ENCODE measurements around the gene PDK3.

PDK3 gene

GRCh38 chrX:24482823-24483415, 17.8 kb downstream of the PDK3 start:
- H2AFZ ChIP-seq (ENCODE audit: low read depth, low read length), result no peak overlapping the region
- no peak for ATAC-seq (ENCODE audit: insufficient read depth, low read depth)
- H4K20me1 ChIP-seq (ENCODE audit: insufficient read depth, low read length), result no peaks in the 10 kb centered on the region
- H3K36me3 ChIP-seq (ENCODE audit: insufficient read depth, low read length), result no peaks in the 10 kb centered on the region
- DNase-seq, result no peak
- H3K9ac ChIP-seq (ENCODE audit: low read depth, low read length), result no peak overlapping the region
- no peak overlapping the region for H3K27ac ChIP-seq (ENCODE audit: low read length)
- no peak overlapping the region for H3K4me3 ChIP-seq (ENCODE audit: low read depth in 1 of 2, low read length in 2 of 2)
- peaks cover 37% of the 10 kb centered on the region for H3K4me1 ChIP-seq (ENCODE audit: insufficient read depth, low read length)
- no peak overlapping the region for H3K4me2 ChIP-seq (ENCODE audit: insufficient read depth, low read length)
- TF ChIP-seq EZH2 (IDR thresholded peaks at IDR 0.05; ENCODE audit: borderline replicate concordance, low read depth, low read length, severe bottlenecking), result no peak
- TF ChIP-seq CTCF (IDR thresholded peaks at IDR 0.05; ENCODE audit: borderline replicate concordance, extremely low read depth, low read length, poor library complexity, severe bottlenecking), result no peak
- no peaks in the 10 kb centered on the region for H3K9me3 ChIP-seq (ENCODE audit: insufficient read depth, low read length, severe bottlenecking)
- H3K79me2 ChIP-seq (ENCODE audit: insufficient read depth, low read length), result peaks cover 62% of the 10 kb centered on the region
- H3K27me3 ChIP-seq (ENCODE audit: insufficient read depth, low read length, poor library complexity), result no peaks in the 10 kb centered on the region

GRCh38 chrX:24483596-24483995, 18.5 kb downstream of the PDK3 start:
- peaks cover 56% of the 10 kb centered on the region for H3K79me2 ChIP-seq (ENCODE audit: insufficient read depth, low read length)
- DNase-seq (no peak), ATAC-seq (ENCODE audit: insufficient read depth, low read depth) (no peak)
- no peak overlapping the region for H3K27ac ChIP-seq (ENCODE audit: low read length)
- H3K4me2 ChIP-seq (ENCODE audit: insufficient read depth, low read length), result no peak overlapping the region
- H3K36me3 ChIP-seq (ENCODE audit: insufficient read depth, low read length), result no peaks in the 10 kb centered on the region
- no peaks in the 10 kb centered on the region for H4K20me1 ChIP-seq (ENCODE audit: insufficient read depth, low read length)
- TF ChIP-seq CTCF (IDR thresholded peaks at IDR 0.05; ENCODE audit: borderline replicate concordance, extremely low read depth, low read length, poor library complexity, severe bottlenecking), result no peak
- no peak for TF ChIP-seq EZH2 (IDR thresholded peaks at IDR 0.05; ENCODE audit: borderline replicate concordance, low read depth, low read length, severe bottlenecking)
- no peaks in the 10 kb centered on the region for H3K9me3 ChIP-seq (ENCODE audit: insufficient read depth, low read length, severe bottlenecking)
- peaks cover 30% of the 10 kb centered on the region for H3K4me1 ChIP-seq (ENCODE audit: insufficient read depth, low read length)
- no peak overlapping the region for H2AFZ ChIP-seq (ENCODE audit: low read depth, low read length)
- H3K9ac ChIP-seq (ENCODE audit: low read depth, low read length), result no peak overlapping the region
- H3K27me3 ChIP-seq (ENCODE audit: insufficient read depth, low read length, poor library complexity), result no peaks in the 10 kb centered on the region
- H3K4me3 ChIP-seq (ENCODE audit: low read depth in 1 of 2, low read length in 2 of 2), result no peak overlapping the region

- no peak overlapping the region for H3K9ac ChIP-seq (ENCODE audit: low read depth, low read length)
- no peaks in the 10 kb centered on the region for H3K9me3 ChIP-seq (ENCODE audit: insufficient read depth, low read length, severe bottlenecking)
- no peaks in the 10 kb centered on the region for H3K27me3 ChIP-seq (ENCODE audit: insufficient read depth, low read length, poor library complexity)
- no peak for ATAC-seq (ENCODE audit: insufficient read depth, low read depth)
- H3K27ac ChIP-seq (ENCODE audit: low read length), result no peak overlapping the region
- peaks cover 57% of the 10 kb centered on the region for H3K79me2 ChIP-seq (ENCODE audit: insufficient read depth, low read length)
- no peak overlapping the region for H2AFZ ChIP-seq (ENCODE audit: low read depth, low read length)
- peaks cover 17% of the 10 kb centered on the region for H3K4me1 ChIP-seq (ENCODE audit: insufficient read depth, low read length)
- H3K36me3 ChIP-seq (ENCODE audit: insufficient read depth, low read length), result no peaks in the 10 kb centered on the region
- DNase-seq, result no peak
- H3K4me2 ChIP-seq (ENCODE audit: insufficient read depth, low read length), result no peak overlapping the region
- no peaks in the 10 kb centered on the region for H4K20me1 ChIP-seq (ENCODE audit: insufficient read depth, low read length)
- TF ChIP-seq CTCF (IDR thresholded peaks at IDR 0.05; ENCODE audit: borderline replicate concordance, extremely low read depth, low read length, poor library complexity, severe bottlenecking), result no peak
- no peak for TF ChIP-seq EZH2 (IDR thresholded peaks at IDR 0.05; ENCODE audit: borderline replicate concordance, low read depth, low read length, severe bottlenecking)
- no peak overlapping the region for H3K4me3 ChIP-seq (ENCODE audit: low read depth in 1 of 2, low read length in 2 of 2)
Observed at GRCh38 chrX:24485323-24485722, 20.2 kb downstream of the PDK3 start.
